Hindlimb muscle (tissue), 1 donor: ENCODE data around the gene SAMD14. TPM values are rescaled to one million over a fixed set of nuclear protein-coding genes. Genes with fewer than 3 reads are reported as not detected.

ENCODE experiments used
- DNase-seq: peaks from one replicate; pipeline ENCODE4 v3.0.0-alpha.2; 2013
- polyA plus RNA-seq: library from polyadenylated mRNA; unstranded; fragments of 120-200 nt; gene quantifications from one replicate; pipeline ENCODE4 v1.2.1, GENCODE V29; 2013; ENCODE audit not compliant: insufficient read length

Gene SAMD14
- polyA plus RNA-seq, 1 donor, result 4.0 TPM

DNA sequence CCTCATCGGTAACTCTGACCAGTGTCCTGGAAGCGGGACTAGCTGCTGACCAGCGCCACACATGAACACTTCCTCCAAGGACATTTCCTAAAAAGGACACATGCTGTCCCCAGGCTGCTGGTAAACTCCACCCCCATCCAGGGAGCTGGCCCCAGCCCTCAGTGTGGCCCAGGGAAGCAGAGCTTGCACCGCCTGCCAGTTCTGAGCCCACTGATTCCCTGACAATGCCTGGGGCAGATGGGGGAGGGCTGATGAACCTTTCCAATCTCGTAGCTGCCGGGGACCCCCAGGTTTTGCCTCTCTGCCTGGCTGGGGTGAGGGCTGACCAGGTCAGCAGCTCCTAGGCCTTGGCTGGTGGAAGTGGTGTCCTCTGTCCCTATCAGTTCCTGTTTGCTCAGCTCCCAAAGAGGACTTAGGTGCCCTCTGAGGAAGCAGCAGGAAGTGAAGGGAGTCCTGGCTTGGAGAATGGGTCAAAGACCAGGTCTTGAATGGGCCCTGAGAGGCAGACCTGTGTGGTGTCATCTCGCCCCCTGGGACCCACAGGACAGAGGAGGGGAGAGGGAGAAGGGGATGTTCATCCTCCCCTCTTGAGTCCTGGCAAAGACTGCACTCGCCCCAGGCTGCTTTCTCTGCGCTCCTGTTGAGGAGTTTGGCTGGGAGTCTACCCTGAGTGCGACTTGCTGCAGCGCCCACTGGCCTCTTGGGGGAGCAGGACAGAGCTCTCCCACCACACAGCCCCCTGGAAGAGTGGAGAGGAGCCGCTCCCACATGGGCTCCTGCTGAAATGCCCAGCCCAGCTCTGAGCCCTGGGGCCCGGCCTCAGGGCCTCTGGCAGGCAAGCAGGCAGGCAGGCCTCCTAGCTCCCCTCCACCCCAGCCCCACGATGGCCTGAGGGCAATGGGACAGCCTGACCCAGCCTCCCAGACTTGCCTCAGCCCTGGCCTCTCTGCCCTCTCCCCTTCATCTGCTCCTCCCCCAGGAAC lies 18.0 kb downstream of the SAMD14 start:
- no peak for DNase-seq

DNA sequence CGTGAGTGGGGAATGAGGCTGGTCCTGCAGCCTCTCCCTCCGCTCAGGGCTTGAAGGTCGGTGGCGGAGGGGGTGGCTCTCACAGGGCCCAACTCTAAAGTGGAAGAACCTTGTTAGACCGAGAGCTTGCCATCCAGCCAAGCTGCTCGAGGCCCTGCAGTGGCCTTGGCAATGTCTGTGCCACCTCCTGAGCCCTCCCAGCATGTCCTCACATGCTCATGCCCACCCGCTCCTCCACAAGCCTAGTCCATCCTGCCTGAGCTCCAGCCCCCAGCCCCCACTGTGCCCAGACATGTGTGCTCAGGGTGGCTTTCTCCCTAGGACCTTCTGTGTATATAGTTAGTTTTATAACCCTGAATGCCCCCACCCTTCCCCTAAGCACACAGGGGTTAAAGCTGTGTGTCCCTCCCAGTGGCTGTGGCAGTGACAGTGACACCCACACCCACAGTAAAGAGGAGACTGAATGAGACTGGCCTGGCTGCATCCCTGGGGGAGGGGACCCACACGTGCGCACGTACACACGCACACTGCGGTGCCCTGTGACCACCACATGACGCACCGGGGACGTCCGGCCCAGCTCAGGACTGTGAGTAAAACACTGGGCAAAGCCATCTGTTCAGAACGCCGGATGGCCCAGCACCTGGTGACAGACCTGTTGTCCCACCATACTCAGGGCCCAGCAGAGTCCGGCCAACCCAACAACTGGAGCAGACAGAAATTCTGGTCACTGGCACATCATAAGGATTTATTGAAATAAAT lies 19.2 kb downstream of the SAMD14 start:
- no peak for DNase-seq

DNA sequence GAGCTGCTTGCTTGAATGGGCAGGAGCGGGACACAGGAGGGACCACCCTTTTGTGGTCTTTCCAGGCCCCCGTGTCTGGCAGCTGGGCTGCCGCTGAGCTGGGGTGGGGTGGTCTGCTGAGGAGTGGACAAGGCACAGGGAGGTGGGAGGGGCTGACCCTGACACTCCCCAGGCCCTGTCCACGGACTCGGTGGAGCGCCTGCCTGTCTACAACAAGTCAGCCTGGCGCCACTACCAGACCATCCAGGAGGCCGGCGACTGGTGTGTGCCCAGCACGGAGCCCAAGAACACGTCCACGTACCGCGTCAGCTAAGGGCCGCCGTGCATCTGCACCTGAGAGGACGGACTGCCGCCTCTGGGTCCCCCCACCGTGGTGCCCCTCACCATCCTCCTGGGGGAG lies 20.2 kb downstream of the SAMD14 start:
- DNase-seq, result no peak

DNA sequence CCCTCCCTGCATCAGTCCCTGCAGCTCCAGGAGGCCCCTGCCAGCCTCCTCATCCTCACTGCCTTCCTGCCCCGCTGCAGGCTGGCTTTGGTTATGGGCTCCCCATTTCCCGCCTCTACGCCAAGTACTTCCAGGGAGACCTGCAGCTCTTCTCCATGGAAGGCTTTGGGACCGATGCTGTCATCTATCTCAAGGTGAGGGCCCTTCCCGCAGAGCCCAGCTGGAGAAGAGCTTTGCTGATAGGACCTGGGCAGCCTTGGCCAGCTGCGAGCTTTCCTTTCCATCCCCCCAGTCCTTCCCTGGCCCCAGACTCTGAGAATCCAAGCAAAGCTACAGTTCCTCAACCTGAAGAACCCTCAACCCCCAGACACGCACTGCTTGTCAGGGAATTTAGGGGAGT lies 20.8 kb downstream of the SAMD14 start:
- DNase-seq, result no peak

DNA sequence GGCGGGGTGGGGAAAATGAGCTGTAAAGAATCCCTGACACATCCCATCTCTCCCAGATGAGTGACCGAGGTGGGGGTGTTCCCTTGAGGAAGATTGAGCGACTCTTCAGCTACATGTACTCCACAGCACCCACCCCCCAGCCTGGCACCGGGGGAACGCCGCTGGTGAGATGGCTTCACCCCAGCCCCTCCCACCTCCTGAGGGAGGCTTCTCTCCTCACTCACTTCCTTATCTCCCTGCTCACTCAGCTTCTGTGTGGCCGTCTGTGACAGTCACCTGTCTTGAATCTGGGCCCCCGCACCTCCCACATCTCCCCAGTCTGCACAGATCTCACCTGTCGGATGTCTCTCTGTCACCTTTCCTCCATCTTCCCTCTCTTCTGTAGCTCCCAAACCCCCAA lies 21.4 kb downstream of the SAMD14 start:
- DNase-seq, result no peak

DNA sequence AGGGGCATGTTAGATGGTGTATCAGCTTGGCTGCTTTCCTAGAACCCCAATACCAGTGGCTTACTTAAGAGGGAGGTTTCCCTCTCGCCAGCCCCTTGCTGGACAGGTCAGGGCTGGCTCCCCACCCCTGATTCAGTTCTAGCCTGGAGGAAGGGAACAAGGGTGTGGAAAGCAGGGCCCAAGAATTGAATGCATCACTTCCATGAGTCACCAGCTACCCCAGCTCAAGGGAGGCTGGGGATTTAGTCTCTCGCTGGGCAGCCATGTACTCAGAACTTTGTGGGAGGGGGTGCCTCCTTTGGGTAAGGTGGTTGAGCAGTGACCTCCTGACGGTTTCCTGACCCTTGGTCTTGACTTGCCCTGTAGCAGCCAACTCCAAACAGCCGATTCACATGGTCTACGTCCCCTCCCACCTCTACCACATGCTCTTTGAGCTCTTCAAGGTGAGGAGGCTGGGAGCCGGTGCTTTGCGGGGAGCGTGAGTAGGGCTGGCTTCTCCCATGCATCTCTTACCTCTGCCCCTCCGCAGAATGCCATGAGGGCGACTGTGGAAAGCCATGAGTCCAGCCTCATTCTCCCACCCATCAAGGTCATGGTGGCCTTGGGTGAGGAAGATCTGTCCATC lies 22.1 kb downstream of the SAMD14 start:
- no peak for DNase-seq

DNA sequence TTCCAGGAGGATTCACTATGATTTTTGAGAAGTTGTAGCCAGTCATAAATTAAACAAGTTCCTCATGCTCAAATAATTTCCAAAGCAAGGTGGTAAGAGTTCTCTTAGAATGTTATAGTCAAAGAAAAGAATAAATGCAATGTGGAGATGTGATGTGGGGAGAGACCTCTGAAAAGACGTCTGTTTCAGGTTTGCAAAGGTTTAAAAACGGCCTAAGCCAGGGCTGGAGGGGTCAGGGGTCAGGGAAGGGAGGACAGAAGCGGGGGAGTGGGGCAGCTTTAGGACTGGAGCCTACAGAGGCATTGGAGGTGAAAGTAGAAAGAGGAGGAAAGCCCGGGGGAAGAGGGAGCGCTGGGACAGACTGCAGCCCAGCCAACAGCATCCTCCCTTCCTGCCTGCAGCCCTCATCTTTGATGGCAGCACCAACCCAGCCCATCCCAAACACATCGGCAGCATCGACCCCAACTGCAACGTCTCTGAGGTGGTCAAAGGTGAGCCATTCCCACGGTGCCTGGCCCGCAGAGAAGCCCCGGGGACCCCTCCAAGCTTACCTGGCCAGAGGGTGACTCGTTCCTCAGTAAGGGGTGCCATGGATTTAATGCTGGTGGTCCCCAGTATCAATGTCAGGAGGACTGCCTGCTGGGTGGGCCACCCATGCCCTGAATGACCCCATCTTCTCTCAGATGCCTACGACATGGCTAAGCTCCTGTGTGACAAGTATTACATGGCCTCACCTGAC lies 23.4 kb downstream of the SAMD14 start:
- DNase-seq, result no peak

DNA sequence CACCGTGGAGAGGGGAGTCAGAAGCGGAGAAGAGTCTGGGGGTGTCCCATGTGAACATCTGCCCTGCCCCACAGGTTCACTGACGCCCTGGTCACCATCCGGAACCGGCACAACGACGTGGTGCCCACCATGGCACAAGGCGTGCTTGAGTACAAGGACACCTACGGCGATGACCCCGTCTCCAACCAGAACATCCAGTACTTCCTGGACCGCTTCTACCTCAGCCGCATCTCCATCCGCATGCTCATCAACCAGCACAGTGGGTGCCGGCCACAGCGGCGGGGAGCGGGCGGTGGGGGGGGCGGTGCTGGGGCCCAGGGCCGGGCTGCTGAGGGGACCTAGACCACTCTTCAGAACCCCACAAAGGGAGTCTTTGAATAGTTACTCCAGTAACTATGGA lies 24.1 kb downstream of the SAMD14 start:
- DNase-seq, result no peak

DNA sequence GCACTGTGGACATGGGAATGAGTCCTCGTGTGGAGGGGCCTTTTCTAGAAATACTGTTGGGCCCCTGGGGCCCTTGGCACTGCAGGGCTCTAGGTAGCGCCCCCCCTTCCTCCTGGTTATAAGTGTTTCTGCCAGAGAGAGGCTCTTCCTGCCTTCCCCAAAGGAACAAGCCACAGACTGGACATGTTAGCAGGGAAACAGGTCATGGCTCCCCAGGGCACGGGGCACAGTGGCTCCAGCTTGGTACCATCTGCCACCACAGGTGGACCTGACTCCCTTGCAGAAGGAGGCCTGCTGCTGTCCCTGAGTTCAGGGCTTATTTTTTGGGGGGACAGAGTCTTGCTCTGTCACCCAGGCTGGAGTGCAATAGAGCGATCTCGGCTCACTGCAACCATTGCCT lies 26.0 kb downstream of the SAMD14 start:
- no peak for DNase-seq

DNA sequence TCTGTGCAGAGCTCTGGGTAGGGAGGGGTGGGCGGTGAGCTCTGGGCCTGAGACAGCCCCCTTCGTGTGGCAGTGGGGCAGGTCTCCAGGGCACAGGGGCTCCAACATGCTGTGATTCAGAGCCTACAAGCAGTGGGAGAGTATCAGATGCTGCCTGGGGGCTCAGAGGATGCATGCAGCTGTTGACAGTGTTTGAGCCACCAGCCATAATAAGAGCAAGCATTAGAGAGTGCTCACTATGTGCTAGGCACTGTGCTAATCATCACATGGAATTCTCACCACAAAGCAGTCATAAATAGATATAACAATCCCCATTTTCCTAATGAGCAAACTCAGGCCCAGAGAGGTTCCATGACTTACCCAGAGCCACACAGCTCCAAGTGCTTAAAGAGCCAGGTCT lies 26.7 kb downstream of the SAMD14 start:
- DNase-seq, result no peak

DNA sequence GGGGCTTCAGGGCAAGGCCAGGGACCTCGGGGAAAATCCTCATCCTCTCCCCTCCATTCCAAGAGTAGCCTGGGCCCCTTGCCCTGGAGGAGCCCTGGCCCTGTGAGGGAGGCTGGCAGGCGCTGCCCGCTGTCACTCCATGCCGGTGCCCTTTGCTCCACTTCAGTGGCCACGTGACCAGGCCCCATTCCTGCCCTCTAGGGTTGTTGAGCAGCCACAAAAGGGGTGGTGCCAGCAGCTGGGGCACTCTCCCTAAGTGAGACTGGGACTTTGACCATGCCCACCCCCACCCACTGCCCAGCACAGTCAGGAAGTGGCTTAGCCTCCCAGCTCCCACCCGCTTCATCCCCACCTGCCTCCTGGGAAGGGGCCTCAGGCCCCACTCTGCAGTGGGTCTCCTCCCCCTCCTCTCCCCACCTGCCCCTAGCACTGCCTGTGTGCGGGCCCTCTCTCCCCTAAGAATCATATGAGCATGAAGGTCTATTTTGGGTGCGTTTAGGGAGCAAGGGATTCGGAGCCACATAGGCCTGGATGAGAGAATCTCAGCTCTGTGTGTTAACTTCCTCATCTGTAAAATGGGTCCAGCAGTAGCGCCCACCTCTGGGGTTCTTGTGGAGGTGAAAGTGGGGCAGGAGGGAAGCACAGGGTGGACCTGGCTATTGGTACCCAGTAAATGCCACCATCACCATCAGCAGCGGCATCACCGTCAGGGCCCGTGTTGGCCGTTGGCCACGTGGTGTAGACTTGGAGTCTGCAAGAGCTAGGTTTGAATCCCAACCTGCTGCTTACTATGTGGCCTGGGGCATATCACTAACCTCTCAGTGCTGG lies 27.6 kb downstream of the SAMD14 start:
- no peak for DNase-seq

DNA sequence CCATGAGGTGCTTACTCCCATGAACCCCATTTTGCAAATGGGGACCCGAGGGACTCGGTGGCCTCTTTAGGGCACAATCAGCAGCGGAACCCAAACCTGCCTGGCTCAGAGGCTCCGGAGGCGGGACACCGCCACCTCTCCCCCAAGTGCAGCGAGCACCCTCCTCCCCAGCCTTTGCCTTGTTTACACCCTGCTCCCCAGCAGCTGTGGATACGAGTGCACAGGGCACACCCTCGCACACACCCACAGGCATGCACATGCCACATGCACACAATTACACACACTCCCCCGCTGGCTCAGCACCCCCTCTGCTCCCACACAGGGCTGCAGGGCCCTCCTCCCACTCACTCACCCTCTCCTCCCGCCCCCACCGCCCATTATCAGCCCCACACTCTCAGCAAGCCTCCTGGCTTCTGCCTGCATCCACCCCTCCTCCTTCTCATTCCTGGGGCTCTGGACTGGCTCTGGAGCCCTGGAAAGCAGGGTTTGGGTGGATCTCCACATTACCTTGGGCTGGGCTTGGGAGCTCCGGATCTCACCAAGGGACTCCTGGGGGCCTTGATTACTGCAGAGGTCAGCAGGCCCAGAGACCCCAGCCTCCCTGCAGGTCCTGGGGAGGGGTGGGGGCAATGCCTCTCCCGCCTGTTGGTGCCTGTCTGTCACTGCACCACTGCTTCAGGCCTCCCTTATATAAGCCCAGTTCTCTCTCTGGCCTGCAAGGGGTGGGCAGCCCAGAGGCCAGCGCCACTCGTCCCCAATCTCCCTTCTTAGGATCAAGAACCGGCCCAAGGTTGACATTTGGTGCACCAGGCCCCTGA lies 28.4 kb downstream of the SAMD14 start:
- DNase-seq, result no peak

DNA sequence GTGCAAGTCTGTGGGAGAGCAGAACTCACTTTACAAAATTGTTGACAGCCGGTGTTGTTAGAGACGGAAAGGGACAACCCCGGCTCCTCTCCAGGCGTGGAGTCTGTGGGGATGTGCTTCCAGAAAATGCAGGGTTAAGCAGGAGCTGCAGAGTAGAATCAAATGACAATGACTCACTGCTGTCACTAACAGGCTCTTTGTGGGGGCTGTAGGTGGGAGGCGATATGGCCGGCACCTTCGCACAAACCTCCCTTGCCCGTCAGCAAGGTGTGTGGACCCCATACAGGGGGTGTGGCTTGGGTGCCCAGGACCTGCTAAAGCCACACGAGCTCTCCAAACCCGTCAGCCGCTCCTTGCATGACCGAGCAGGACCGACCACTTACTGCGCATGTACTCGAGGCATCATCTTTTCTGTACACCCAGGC lies 29.0 kb downstream of the SAMD14 start:
- DNase-seq, result no peak

DNA sequence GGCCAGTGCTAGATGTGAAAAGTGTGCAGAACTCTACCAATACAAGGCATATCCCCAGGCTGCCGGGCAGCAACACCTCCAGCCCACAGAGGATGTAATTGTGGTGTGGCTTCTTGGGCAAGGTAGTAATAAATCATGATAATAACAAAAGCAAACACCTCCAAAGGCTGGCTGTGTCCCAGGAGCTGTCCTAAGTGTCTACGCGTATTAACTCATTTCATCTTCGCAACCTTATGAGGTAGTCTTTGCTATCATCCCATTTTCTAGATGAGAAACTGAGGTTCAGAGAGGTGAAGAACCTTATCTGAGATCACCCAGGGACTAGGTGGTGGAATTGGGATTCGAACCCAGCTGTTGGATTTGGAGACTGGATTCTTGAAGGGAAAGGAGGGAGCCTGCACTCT lies 29.5 kb downstream of the SAMD14 start:
- DNase-seq, result no peak

DNA sequence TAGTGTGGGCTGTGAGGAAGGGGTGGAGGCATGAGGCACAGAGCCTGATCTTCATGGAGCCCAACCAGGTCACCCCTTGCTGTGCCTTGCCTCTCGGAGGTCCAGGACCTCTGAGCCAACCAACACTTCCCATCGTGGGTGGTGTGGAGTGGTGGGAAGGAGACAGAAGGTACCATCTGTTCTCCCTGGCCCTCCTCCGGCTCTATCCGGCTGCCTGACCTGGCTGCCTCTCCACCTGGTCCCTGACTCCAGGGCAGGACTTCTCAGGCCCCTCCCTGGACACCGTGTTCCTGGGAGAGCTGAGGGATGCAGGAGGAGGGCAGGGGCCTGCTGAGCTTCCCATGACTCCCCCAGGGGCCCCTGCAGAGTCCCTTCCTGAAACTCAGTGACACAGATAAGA lies 31.0 kb downstream of the SAMD14 start:
- DNase-seq, result no peak

DNA sequence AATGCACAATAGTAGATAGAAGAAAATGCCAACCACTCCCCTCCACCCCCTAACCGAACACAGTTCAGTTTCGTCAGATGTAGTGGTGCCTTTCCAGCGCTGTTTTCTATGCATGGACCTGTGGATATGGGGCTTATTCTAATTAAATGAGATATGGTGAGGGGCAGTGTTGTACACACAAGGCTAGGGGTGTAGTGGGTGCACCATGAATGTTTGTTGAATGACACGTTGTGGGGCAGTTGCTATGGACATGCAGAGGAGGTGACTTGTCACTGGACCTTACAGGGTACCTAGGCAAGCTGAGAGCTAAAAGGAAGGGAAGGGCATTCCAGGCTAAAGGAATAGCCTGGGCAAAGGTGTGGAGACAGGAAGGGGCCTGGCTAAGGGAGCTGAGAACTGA lies 31.4 kb downstream of the SAMD14 start:
- DNase-seq, result no peak

DNA sequence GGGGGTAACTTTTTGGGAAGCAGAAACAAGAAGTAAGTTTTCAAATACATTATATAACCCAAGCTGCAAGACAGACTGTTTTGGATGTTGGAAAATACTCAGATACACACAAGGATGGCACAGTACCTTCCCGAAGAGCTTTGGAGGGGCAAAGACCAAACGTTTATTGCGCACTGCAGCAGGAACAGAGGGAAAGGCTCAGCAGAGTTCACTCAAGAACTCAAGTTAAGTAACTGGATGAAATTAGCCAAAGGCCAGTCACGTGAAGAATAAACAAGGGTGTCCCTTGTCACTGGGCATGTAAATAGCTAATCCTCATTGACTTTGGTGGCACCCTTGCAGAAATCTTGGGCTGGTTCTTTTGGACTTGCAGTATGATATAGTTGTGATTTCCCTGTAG lies 32.0 kb downstream of the SAMD14 start:
- no peak for DNase-seq

DNA sequence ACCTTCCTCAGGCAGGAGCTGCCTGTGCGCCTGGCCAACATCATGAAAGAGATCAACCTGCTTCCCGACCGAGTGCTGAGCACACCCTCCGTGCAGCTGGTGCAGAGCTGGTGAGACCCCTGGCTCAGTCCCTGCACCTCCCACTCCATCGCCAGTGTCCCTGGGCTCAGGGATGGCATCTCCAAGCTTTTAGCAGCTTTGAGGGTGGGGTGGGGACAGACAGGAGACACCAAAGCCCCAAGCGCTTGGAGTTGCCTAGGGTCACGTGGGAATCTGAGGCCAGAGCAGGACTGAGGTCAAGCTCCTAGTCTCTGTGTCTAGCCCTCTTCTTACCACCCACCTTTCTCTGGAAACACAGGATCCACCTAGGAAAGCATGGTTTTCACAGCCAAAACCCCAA lies 32.5 kb downstream of the SAMD14 start:
- DNase-seq, result no peak

DNA sequence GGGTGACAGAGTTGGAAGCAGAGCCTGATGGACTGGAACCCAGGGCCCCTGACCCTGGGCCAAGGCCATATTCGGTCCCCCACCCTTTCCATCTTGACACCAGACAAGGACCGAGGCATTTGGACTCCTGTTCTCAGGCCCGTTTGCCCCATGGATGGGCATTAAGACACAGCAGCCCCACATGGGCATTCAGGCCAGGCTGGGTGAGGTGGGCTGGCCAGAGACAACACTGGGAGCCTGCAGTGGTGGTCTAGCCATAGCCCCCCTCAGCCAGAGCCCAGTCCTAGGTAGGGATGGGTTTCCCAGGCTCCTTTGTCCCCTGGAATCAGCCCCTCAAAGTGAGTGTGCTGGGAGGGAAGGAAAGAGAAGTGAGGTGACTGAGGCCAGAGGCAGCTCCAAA lies 33.2 kb downstream of the SAMD14 start:
- no peak for DNase-seq

DNA sequence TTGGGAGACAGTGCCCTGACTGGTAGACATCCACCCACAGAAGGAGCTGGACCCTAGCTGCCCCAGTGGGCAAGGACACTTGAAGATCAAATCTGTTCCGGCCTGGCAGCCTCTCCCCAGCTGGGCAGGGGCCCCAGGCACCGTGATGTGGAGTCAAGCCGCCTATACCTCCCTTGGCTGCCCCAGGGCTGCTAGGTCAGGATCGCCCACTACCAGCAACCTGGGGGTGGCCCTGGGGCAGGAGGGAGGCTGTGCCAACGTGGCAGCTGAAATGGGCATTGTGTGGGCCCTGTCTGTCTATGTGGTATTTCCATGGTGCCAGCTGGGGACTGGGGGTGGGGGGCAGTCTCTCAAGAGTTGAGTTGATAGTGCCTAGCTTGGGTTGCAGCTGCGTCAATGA lies 33.9 kb downstream of the SAMD14 start:
- no peak for DNase-seq

DNA sequence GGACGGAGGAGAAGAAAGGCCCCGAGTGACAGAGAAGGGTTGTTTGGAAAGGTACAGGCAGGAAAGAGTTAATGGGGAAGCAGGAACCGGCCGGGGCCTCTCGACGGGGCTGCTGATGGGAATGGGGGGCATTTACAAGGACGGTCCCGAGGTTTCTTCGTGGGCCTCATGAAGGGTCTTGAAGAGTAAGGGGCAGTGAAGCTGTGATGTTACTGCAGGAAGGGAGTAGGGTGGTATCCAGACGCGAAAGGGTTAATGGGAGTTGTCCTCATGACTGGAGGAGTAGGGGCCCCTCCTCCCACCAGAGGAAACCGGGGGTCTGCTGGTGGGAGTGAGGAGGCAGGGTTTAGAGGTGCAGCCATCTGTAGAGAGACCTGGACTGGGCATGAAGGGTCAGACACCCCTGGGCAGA lies 34.3 kb downstream of the SAMD14 start:
- DNase-seq, result no peak
